ENCODE results near the gene PPP4R4.

Gene PPP4R4, protein sequence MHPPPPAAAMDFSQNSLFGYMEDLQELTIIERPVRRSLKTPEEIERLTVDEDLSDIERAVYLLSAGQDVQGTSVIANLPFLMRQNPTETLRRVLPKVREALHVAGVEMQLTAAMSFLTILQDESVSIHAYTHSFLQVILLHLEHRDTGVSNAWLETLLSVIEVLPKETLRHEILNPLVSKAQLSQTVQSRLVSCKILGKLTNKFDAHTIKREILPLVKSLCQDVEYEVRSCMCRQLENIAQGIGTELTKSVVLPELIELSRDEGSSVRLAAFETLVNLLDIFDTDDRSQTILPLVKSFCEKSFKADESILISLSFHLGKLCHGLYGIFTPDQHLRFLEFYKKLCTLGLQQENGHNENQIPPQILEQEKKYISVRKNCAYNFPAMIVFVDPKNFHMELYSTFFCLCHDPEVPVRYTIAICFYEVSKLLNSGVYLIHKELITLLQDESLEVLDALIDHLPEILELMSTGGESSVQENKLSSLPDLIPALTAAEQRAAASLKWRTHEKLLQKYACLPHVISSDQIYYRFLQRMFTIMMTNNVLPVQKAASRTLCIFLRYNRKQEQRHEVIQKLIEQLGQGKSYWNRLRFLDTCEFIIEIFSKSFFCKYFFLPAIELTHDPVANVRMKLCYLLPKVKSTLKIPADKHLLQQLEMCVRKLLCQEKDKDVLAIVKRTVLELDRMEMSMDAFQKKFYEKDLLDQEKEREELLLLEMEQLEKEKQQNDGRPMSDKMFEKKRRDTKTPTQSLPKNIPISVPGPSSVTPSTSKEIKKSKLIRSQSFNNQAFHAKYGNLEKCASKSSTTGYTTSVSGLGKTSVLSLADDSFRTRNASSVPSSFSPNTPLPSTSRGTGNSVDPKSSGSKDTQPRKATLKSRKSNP

DNA sequence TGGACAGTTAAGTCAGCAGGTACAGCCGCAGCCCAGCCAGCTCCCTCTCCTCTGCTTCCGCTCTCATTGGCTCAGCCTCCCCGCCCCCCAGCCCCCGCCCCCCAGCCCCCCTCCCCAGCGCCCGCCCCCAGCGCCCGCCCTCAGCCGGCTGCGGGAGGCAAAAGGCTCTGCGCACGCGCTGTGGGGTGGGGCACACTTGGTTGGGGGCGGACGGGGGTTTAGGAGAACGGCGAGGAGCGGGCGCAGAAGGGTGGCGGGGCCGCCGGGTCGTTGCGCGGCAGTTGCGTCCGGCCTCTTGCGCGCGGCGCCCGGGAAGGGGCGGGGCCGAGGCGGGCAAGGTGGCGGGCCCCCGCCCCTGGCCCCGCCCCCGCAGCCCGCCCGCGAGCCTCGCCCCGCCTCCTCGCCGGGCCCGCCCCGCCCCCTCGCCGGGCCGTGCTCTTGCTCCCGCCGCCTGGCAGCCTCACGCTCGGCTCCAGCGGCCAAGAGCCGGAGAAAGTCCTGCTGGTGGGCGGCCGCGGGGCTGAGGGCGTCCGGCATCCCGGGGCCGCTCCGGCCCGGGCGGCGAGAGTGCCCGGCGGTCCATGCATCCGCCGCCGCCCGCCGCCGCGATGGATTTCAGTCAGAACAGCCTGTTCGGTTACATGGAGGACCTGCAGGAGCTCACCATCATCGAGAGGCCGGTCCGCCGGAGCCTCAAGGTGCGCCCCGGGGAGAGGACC is at the start of gene PPP4R4:
TSS of gene PPP4R4 (plus strand) at position 438 of the 719 bp plus-strand sequence. CDS start at position 582, 144 bp downstream.
- peak; percentile 91 for DNase-seq

DNA sequence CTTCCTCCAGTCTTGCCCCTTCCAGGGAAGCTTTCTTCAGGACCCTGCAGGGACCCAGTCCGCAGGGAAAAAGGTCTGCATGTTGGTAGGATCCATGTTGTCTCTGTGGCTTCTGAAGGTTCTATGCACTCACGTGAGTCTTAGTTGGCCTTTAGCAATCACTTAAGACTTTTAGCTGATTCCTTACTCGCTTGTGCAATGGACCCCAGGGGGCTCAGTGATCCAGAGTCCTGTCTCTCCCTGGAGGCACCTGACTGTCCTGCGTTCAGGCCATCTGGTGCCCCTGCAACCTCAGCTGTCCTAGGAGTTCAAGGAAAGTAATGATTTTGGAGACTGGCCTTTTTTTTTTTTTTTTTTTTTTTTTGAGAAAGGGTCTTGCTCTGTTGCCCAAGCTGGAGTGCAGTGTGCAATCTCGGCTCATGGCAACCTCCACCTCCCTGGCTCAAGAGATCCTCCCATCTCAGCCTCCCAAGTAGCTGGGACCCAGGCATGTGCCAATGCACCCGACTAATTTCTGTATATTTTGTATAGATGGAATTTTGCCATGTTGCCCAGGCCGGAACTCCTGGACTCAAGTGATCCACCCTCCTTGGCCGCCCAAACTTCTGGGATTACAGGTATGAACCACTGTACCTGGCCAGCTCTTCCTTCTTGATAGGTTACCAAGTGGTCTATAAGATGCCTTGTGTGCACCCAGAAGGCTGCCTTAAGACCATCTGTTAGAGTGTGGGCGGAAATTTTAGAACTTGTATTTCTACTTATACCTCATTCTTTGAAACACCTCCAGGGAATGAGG is 49.3 kb upstream of the PPP4R4 start:
- DNase-seq, result no peak

DNA sequence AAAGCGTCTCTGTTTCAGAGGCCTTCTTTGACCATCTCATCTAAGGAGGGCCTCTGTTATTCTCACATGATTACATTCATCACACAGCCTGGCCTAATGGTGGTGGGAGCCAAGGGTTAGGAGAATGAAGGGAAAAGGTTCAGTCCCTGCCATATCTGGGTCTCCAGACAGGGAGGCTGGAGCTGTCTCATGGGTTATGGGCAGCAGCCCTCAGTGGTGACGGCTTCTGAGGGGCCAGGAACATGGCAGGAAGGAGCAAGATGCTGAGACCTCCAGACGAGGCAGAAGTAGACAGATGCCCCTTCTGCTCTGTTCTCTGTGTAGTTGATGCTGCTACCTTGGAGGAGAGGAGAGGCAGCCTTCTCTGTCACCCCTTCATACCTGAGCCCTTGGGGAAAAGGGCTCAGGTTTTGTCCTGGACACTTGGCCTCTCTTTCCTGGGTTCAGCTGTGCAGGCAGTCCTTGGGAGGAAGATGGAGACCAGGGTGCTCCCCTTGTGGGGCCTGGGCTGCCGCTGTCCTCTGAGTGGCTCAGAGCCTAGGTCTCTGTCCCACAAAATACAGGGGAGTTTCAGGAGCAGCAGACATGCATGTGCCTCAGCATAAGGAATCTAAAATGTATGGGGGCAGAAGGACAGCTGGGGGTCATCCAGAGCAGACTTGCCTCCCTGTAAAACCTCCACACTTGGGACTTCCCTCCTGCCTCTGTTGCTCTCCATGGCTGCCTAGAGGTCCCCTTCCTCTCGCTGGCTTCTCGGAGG is 48.3 kb upstream of the PPP4R4 start:
- no peak for DNase-seq

DNA sequence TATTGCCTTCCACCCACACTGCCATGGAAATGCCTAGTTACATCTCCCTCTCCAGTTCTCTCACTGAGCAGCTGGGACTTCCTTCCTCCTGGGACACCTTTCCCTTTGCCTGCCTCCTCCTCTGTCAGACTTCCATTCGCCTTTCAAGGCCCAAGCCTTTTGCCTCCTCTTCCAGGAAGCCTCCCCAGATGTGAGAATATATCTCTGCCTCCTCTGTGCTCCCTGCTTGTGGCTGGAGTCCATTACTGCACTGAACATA is 47.8 kb upstream of the PPP4R4 start:
- no peak for DNase-seq

DNA sequence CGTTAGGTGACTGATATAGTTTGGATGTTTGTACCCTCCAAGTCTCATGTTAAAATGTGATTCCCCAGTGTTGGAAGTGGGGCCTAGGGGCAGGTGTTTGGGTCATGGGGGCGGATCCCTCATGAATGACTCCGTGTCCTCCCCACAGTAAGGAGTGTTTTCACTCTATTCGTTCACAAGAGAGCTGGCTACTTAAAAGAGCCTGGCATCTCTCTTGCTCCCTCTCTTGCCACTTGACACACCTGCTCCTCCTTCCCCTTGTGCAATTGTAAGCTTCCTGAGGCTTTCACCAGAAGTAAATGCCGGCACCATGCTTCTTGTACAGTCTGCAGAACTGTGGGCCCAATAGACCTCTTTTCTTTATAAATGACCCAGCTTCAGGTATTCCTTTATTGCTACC is 47.3 kb upstream of the PPP4R4 start:
- no peak for DNase-seq

DNA sequence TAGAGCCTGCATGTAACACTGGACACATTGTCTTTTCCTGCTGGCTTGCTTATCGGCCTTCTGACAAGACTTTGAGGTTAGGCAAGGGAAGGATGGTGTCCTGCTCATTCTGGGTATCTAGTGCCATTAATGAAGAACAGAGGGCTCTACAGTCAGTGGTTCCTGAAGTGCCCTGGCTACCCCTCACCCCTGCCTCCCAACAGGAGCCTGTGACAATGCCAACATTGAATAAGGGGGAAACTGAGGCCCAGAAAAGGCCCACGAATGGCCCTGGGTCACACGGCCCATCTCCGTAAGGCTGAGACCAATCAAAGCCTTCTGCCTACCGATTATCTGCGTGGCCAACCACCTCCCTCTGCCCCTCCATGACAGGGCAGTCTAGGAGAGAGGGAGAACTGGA is 46.8 kb upstream of the PPP4R4 start:
- DNase-seq, result no peak

DNA sequence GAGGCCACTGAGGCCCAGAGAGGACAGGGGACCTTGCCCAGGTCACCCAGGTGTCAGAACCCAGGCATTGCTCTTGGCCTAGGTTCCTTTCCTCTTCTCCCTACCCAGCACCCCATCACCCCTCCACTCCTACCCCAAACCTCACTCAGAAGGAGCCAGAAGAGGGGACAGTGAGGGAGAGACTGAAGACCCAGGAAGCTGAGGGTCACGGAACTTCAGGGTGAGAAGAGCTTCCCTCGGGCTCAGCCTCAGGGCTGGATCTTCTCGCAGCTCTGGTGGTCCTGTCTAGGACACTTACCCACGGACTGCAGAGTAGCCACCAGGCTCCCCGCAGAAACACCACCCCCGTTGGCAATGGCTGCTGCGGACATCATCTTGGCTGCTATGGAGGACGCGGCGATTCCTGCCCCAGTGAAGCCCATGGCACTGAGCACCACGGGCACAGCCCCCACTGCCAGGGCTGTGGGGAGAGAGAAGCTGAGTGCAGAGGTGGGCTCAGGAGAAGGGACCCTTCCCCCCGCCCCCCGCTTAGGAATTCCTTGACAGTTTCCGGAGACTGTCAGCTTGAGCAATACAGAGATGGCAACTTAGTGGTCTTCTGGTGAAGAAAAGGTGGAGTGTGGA is 45.8 kb upstream of the PPP4R4 start:
- no peak for DNase-seq

DNA sequence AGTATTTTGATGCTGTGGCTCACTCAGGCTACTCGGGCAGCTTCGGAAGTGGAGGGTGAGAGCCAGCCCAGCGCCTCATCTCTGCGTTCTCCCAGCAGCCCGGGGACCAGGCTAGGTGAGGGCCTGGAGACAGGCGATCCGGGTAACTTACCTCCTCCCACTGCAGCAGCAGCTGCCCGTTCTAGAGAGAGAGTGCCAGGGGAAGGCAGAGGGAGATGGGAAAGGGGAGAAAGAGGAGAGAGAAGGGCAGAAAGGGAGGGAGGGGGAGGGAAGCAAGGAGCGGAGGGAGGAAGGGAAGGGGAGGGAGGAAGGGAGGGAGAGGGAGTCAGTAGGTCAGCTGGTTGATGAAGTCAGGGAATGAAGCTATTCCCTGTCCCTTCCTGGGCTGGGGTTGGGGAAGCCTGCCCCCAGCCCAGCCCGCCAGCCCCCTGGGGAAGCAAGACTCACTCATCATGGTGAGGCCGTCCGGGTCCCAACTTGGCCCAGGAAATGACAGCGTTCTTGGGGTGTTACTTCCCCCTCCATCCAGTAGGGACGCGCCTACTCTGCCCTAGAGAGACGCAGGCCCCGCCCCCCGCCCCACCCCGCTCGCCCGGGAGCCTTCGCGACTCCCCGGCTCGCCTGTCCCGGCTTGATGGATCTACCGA is 44.9 kb upstream of the PPP4R4 start, which contains the start of gene IFI27L2:
TSS of gene IFI27L2 (minus strand) at position 494 of the 647 bp plus-strand sequence. CDS start at position 454, 40 bp downstream.
- DNase-seq, result peak; percentile 72

DNA sequence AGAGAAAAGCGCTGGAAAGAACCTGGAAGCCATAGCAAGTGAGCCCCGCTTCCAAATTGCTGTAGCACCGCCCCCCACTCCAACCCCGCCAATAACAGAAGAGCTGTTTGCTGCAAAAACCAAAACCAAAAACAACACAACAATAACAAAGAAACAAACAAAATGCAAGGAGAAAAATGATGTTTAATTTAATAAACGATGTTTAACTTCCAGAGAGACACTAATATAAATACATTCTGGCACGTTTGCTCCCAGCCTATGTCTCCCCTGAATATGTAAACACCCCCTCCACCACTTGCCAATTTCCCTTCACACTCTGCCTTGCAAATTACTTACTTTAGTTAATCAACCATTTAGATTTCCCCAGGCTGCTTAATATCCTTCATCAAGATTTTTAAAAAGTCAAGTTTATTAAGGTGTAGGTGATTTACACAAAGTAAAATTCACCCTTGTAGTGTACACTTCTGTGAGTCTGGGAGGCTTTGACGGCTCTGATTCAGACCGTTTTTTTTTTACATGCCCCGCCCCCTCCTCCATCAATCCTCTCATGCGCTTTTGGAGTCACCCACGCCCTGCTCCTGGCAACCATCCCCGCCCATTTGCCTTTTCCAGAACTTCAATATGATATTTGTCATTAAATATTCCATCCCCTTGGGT is 44.2 kb upstream of the PPP4R4 start:
- DNase-seq, result peak; percentile 49

DNA sequence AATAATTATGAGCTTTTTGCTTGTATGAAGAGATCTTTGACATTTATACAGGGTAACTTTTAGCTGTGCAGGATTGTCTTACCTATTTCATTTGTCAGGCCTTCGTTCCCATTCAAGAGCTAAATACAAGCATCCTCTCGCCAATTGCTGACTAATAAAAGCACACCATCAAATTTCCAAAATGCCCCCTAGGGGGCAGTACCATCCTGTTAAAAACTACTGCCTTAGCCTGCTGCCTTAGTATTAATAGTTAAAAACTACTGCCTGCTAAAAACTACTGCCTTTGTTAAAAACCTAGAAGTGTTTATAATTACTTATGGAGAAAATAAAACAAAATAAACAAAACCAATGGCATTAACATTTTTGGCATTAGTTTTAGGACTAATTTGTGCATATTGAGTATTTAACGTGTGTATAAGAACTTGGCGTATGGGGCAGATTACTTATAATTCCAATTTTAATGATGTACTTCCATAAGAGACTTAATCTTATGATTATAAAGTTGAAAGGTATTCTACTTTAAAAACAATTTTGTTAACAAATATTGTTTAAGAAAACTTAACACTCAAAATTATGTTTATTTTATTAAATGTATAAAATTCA is 41.7 kb upstream of the PPP4R4 start:
- peak; percentile 72 for DNase-seq

DNA sequence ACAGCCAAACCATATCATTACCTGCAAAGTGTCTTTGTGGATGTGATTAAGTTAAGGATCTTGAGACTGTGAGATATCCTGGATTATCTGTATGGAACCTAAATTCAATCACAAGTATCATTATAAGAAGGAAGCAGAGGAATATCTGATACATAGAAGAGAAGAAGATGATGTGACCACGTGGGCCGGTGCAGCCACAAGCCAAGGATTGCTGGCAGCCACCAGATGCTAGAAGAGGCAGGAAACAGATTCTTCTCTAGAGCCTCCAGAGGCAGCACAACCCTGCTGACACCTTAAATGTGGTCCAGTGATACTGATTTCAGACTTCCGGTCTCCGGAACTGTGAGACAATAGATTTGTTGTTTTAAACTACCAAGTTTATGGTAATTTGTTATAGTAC is 38.6 kb upstream of the PPP4R4 start:
- DNase-seq, result no peak

DNA sequence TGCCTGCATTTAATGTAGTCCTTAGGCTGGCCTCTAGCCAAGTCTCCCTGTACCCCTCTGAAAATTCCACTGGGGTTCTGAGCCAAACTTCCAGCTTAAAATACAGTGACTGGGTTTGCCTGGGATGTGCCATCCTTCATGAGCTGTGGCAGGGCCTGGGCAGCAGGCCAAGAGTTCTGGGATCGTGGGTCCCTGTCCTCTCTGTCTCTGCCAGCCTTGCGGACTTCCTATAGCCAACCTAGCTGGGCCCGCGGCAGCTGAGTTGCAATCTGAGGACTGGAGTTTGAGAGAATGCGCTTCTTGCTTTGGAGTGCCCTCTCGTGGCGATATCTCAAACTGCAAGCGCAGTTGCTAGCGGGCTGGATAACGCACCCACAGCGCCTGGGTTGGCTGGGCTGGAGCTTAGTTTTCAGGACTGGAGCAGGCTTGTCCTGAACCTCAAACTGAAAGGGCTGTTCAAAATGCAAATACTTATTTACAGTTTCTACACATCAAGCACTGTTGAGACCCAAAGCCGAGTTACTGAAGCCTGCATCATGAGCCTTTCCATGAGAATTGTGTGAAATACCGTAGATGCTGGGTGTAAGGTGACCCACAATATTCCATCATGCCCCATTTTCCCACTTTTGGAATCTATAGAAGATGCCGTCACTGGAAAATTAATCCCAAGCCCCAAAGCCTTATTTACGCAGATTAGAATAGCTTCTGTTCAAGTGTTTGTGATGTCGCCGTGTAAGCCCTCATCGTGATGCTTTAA is 37.4 kb upstream of the PPP4R4 start:
- peak; percentile 91 for DNase-seq

DNA sequence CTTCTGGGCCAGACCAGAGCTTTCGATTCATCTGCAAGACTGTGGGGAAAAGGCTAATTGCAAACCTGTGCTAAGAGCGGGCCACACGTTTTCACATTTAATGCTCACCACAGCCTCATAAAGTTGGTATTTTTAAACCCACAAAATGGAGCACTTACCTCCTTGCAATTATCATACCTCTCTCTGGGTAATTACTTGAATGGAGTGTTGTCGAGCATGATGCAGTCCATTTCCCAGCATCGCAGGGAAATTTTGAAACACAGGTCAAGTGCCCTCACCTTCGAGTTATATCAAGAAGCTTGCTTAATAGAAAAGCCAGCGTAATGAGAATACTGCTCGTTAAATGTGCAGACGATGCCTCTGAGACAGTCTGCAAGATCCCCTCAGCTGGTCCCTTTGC is 35.9 kb upstream of the PPP4R4 start:
- no peak for DNase-seq

DNA sequence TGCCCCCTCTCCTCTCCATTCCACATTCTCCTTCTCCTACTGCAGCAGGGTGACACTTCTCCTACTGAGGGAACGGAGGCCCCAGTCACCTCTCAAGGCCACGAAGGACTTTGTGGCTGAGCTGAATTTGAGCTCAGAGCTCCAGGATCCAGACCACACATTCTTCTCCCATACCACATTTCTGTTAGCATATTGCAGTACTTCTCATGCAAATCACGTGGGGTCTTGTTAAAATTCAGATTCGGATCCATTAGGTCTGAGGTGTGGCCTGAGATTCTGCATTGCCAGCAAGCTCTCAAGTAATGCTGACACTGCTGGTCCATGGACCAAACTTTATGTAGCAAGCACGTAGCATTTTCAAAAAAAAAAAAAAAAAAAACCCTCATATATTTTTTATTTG is 35.1 kb upstream of the PPP4R4 start:
- no peak for DNase-seq

DNA sequence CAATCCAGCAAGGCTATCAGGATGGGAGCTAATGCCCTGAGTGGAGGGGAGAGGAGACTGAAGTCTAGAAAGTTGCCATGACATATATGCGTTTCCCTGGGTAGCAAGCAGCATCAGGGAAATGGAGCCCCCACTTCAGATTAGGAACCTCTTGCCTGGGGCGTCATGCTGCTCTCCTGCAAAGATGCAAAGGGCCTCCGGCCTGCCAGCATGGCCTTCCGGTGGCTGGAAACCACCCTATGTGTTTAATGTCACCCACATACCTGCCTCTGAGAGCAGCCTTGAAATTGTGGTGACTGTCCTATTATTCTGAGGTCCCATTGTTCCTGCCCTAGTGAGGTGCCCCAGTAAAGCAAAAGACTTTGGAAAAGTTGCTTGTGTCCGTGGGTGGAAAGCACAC is 34.7 kb upstream of the PPP4R4 start:
- no peak for DNase-seq

DNA sequence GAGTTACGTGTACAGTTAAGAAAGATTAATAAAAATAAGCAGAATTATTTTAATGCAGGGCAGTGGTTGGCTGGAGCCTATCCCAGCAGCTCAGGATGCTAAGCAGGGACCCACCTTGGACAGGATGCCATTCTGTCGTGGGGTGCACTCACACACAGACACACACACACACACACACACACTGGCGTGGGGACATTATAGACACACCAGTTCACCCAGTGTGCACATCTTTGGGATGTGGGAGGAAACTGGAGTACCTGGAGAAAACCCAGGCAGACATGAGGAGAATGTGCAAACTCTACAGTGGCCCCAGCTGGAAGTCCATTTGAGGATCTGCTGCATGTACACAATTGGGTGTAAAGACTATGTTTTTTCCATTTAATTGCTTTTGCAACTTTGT is 31.9 kb upstream of the PPP4R4 start:
- DNase-seq, result no peak

DNA sequence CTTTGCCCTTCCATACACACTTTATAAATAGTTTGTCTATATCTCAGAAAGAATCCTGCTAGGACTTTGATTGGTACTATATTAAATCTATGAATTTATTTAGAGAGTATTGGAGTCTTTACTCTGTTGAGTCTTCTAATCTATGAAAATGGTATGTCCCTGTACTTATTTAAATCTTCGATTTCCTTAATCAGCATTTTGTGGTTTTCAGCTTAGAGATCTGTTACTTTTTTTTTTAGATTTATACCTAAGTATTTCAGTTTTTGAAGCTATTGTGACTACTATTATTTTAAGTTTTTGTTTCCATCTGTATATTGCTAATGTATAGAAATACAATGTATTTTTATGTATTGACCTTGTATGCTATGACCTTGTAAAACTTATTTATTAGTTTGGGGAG is 31.3 kb upstream of the PPP4R4 start:
- DNase-seq, result no peak

DNA sequence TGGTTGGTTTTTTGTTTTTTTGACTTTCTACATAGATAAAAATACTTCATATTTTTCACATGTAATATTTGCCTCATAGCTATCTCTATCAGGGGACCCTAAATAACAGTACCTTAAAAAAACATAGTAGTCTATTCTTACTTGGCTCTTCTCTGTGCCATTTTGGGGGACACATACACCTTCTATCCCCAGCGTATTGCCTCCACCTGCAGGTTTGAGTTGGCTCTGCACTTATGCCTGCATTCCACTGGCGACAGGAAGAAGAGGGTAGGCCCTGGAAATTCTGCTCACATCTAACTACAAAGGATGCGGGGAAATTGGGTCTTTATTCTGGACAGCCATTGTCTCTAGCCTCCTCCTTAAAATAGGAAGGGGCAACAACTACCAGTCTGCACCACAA is 30.9 kb upstream of the PPP4R4 start:
- no peak for DNase-seq

DNA sequence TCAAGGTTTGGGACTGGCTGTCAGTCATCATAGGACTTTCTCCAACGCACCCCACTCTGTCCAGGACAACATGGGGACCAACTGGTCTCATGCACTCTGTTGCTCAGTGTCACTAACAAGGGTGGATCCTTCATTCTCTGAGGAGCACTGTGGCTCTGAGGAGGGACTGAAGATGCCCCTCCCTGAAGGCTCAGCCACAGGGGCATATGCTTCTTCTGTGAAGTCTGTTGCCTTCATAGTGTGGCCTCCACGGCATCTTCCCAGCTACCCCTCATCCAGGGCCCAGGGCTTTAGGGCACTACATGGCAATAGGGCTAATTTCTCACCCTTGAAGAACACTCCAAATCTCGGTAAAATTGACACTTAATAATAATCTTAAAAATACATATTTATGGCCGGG is 30.4 kb upstream of the PPP4R4 start:
- DNase-seq, result no peak
